H9 (cell line): Measurements from ENCODE around the gene CDKAL1. TPM values are rescaled to one million over a fixed set of nuclear protein-coding genes. Genes with fewer than 3 reads are reported as not detected.

Experiments
- DNase-seq: peaks from one replicate; pipeline ENCODE4 v3.0.0-alpha.2; 2017
- H2AFZ ChIP-seq: one replicate; pipeline ENCODE4 v1.6.1; 2013; ENCODE audit warnings: mild to moderate bottlenecking, low read length, control low read depth, moderate library complexity
- H2AK5ac ChIP-seq: 2 replicates; pipeline ENCODE4 v1.6.1; 2013; ENCODE audit warnings: low read length, control low read depth, mixed read lengths; ENCODE audit not compliant: insufficient read length
- H2BK120ac ChIP-seq: one replicate; pipeline ENCODE4 v1.6.1; 2013; ENCODE audit warnings: low read depth, mild to moderate bottlenecking, low read length, control low read depth, inconsistent platforms; ENCODE audit not compliant: poor library complexity, severe bottlenecking
- H2BK12ac ChIP-seq: 2 replicates; pipeline ENCODE4 v1.6.1; 2013; ENCODE audit warnings: low read length, control low read depth, mixed read lengths, low read depth; ENCODE audit not compliant: insufficient read length
- H2BK15ac ChIP-seq: 2 replicates; pipeline ENCODE4 v1.6.1; 2013; ENCODE audit warnings: low read depth, low read length, control low read depth
- H2BK20ac ChIP-seq: one replicate; pipeline ENCODE4 v1.6.1; 2013; ENCODE audit warnings: low read depth, mild to moderate bottlenecking, low read length, control low read depth, inconsistent platforms; ENCODE audit not compliant: poor library complexity, severe bottlenecking
- H2BK5ac ChIP-seq: 2 replicates; pipeline ENCODE4 v1.6.1; 2013; ENCODE audit warnings: low read length, control low read depth, mixed read lengths; ENCODE audit not compliant: insufficient read length
- H3K14ac ChIP-seq: 2 replicates; pipeline ENCODE4 v1.6.1; 2013; ENCODE audit warnings: low read length, control low read depth; ENCODE audit not compliant: insufficient read depth
- H3K18ac ChIP-seq: 2 replicates; pipeline ENCODE4 v1.6.1; 2013; ENCODE audit warnings: low read depth, mild to moderate bottlenecking, mixed read lengths, low read length, control low read depth; ENCODE audit not compliant: insufficient read length
- H3K23ac ChIP-seq: 2 replicates; pipeline ENCODE4 v1.6.1; 2013; ENCODE audit warnings: low read length, control low read depth, mixed read lengths, low read depth; ENCODE audit not compliant: insufficient read length
- H3K23me2 ChIP-seq: 2 replicates; pipeline ENCODE4 v1.6.1; 2013; ENCODE audit warnings: low read depth, mild to moderate bottlenecking, mixed read lengths, low read length, control low read depth; ENCODE audit not compliant: insufficient read length, poor library complexity, severe bottlenecking
- H3K27ac ChIP-seq: 2 replicates; pipeline ENCODE4 v1.5.1; 2013; ENCODE audit warnings: low read length, control low read depth, mixed read lengths, low read depth; ENCODE audit not compliant: insufficient read length
- H3K27me3 ChIP-seq: 2 replicates; pipeline ENCODE4 v1.6.1; 2013; ENCODE audit warnings: low read length, control low read depth, inconsistent platforms; ENCODE audit not compliant: insufficient read depth
- H3K4ac ChIP-seq: 2 replicates; pipeline ENCODE4 v1.6.1; 2013; ENCODE audit warnings: low read depth, mild to moderate bottlenecking, control low read depth, inconsistent platforms, low read length, moderate library complexity
- H3K4me1 ChIP-seq: 2 replicates; pipeline ENCODE4 v1.6.1; 2013; ENCODE audit warnings: low read length, control low read depth, inconsistent platforms; ENCODE audit not compliant: insufficient read depth
- H3K4me2 ChIP-seq: 2 replicates; pipeline ENCODE4 v1.6.1; 2013; ENCODE audit warnings: low read length, control low read depth, mixed read lengths; ENCODE audit not compliant: insufficient read length, insufficient read depth
- H3K56ac ChIP-seq: 2 replicates; pipeline ENCODE4 v1.6.1; 2013; ENCODE audit warnings: low read depth, mild to moderate bottlenecking, mixed read lengths, low read length, control low read depth; ENCODE audit not compliant: insufficient read length
- H3K79me1 ChIP-seq: 2 replicates; pipeline ENCODE4 v1.6.1; 2013; ENCODE audit warnings: low read depth, mild to moderate bottlenecking, moderate library complexity, low read length, control low read depth, inconsistent platforms; ENCODE audit not compliant: insufficient read depth, poor library complexity, severe bottlenecking
- H3K79me2 ChIP-seq: 2 replicates; pipeline ENCODE4 v1.6.1; 2013; ENCODE audit warnings: low read length, control low read depth, inconsistent platforms; ENCODE audit not compliant: insufficient read depth
- H3K9ac ChIP-seq: 2 replicates; pipeline ENCODE4 v1.6.1; 2013; ENCODE audit warnings: low read length, control low read depth, mixed read lengths; ENCODE audit not compliant: insufficient read length; ENCODE audit errors: extremely low read depth
- H3K9me3 ChIP-seq: one replicate; pipeline ENCODE4 v1.6.1; 2013; ENCODE audit warnings: low read depth, low read length, inconsistent platforms; ENCODE audit not compliant: control insufficient read depth
- H3T11ph ChIP-seq: one replicate; pipeline ENCODE4 v1.6.1; 2013; ENCODE audit warnings: mild to moderate bottlenecking, low read length, control low read depth, inconsistent platforms
- H4K20me1 ChIP-seq: one replicate; pipeline ENCODE4 v1.6.1; 2013; ENCODE audit not compliant: control insufficient read depth, insufficient read length, insufficient read depth
- H4K5ac ChIP-seq: 2 replicates; pipeline ENCODE4 v1.6.1; 2013; ENCODE audit warnings: low read depth, mild to moderate bottlenecking, mixed read lengths, low read length, control low read depth; ENCODE audit not compliant: insufficient read length
- H4K8ac ChIP-seq: replicated peaks from 2 replicates; pipeline ENCODE4 v1.6.1; 2013; ENCODE audit warnings: low read length, control low read depth, mixed read lengths, low read depth; ENCODE audit not compliant: insufficient read length
- H4K91ac ChIP-seq: 2 replicates; pipeline ENCODE4 v1.6.1; 2013; ENCODE audit warnings: low read depth, mild to moderate bottlenecking, moderate library complexity, mixed read lengths, low read length, control low read depth; ENCODE audit not compliant: insufficient read length
- H3K27ac Mint-ChIP-seq, 3 experiments: 2 replicates in 2 of 3; 3 replicates in 1 of 3; pipeline ENCODE4 v1.8.0; 2020 to 2021; ENCODE audit warnings: mixed read lengths in 3 of 3, mild to moderate bottlenecking in 1 of 3, moderate library complexity in 1 of 3
- H3K27me3 Mint-ChIP-seq: 2 replicates; pipeline ENCODE4 v1.8.0; 2021; ENCODE audit warnings: low read depth, mild to moderate bottlenecking, moderate library complexity, mixed read lengths
- H3K36me3 Mint-ChIP-seq, 3 experiments: 2 replicates in 2 of 3; 3 replicates in 1 of 3; pipeline ENCODE4 v1.8.0; 2020 to 2021; ENCODE audit warnings: low read depth in 3 of 3, mixed read lengths in 3 of 3; ENCODE audit not compliant: insufficient read depth in 1 of 3
- H3K4me1 Mint-ChIP-seq, 2 experiments: 2 replicates each; pipeline ENCODE4 v1.8.0; 2020; ENCODE audit warnings: mixed read lengths in 2 of 2
- H3K4me3 Mint-ChIP-seq, 2 experiments: 2 replicates in 1 of 2; 3 replicates in 1 of 2; pipeline ENCODE4 v1.8.0; 2020 to 2021; ENCODE audit warnings: mild to moderate bottlenecking in 2 of 2, mixed read lengths in 2 of 2, moderate library complexity in 1 of 2
- H3K9me3 Mint-ChIP-seq, 2 experiments: 2 replicates in 1 of 2; 3 replicates in 1 of 2; pipeline ENCODE4 v1.8.0; 2020; ENCODE audit warnings: mild to moderate bottlenecking in 2 of 2, mixed read lengths in 2 of 2, moderate library complexity in 1 of 2
- CTCF ChIP-seq: fragments of 200-600 bp; sonication (generic); conservative IDR thresholded peaks from 3 replicates; pipeline ENCODE4 v1.8.0; 2021; ENCODE audit warnings: antibody characterized with exemption, mild to moderate bottlenecking
- WGBS: extraction: QIAGEN DNeasy Blood & Tissue Kit; methylation state at CpG from one replicate; pipeline ENCODE4 v1.1.7; 2013; ENCODE audit warnings: missing lambda C conversion rate, low lambda C conversion rate, mixed read lengths; ENCODE audit not compliant: insufficient read length; ENCODE audit errors: extremely low coverage; 5-methylcytosine and 5-hydroxymethylcytosine counted together
- total RNA-seq: library from RNA; stranded (reverse); gene quantifications from 2 replicates; pipeline ENCODE4 v1.2.1, GENCODE V29; 2021

The CDKAL1 gene
- total RNA-seq, 1 experiment from 2014 or later: 23.0 TPM

DNA sequence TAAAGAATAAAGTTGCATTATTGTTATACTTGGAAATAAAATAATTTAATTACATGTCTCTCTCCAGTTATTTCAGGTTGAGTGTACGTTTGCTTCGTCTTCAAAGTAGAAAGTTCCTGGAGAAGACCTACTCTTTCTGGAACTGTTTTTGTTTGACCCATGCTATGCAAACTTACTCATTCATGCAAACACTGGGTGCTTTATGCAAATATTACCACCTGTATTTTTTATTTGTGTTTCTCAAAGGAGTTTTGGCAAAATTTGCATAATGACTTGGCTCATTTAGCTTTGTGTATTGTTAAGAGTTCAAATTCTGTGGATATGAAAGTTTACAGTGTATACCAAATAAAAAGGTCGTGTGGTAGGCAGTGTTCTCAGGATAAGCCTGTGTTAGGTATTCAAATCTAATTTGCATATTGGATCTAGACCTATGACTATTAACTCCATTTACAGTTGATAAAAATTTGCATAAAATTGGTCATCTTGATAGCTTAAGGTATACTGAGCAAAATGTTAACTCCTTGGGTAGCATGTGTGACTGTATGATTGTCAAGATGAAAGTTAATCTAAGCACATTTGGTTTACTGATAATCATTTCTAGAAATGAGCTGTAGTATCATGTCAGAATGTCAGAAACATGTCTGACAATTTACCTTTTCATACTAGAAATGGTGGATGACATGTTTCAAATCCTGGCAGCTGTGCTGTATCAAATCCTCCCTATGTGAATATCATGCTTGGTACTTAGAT lies 65.2 kb downstream of the CDKAL1 start:
- no peak overlapping the region for H3K14ac ChIP-seq
- no peak overlapping the region for H2BK120ac ChIP-seq
- Mint-ChIP-seq H3K4me1 (peaks cover 3 to 4% of the 10 kb centered on the region in 2 experiments; a peak in 1 of 4 replicates), H3K9me3 (peaks cover 1 to 4% of the 10 kb centered on the region in 2 experiments; a peak in 3 of 5 replicates), H3K27me3 (no peaks in the 10 kb centered on the region), H3K27ac (no peak overlapping the region), H3K4me3 (no peak overlapping the region), H3K36me3 (peaks cover 14 to 20% (median 19%) of the 10 kb centered on the region in 3 experiments)
- no peaks in the 10 kb centered on the region for H3K27me3 ChIP-seq
- no peak overlapping the region for H3K18ac ChIP-seq
- no peak overlapping the region for H2AK5ac ChIP-seq
- no peak overlapping the region for H3T11ph ChIP-seq
- no peaks in the 10 kb centered on the region for H3K79me2 ChIP-seq
- H3K9ac ChIP-seq: no peak overlapping the region
- H3K4ac ChIP-seq: no peak overlapping the region
- H2BK20ac ChIP-seq: no peak overlapping the region
- DNase-seq: no peak
- H3K4me1 ChIP-seq: peaks cover 2% of the 10 kb centered on the region; the same call in 1 of the 2 replicates
- H3K9me3 ChIP-seq: no peaks in the 10 kb centered on the region
- H4K91ac ChIP-seq: no peak overlapping the region
- H2BK5ac ChIP-seq: no peak overlapping the region
- H2BK15ac ChIP-seq: no peak overlapping the region
- H3K79me1 ChIP-seq: no peaks in the 10 kb centered on the region
- H2BK12ac ChIP-seq: no peak overlapping the region
- H4K20me1 ChIP-seq: no peaks in the 10 kb centered on the region
- H4K5ac ChIP-seq: no peak overlapping the region
- no peaks in the 10 kb centered on the region for H3K23me2 ChIP-seq
- H3K23ac ChIP-seq: no peak overlapping the region
- H3K4me2 ChIP-seq: no peak overlapping the region
- TF ChIP-seq CTCF: no peak
- no peak overlapping the region for H3K56ac ChIP-seq
- H2AFZ ChIP-seq: no peak overlapping the region
- H4K8ac ChIP-seq: no peak overlapping the region
- WGBS: no CpG with 5 or more reads among the region's 3 CpGs
- H3K27ac ChIP-seq: no peak overlapping the region
